ENCODE measurements around the gene SRSF4.

SRSF4 gene

GRCh38 chr1:29172415-29172939, 9.2 kb downstream of the SRSF4 start:
- Histone ChIP-seq H3K27me3 (ENCODE audit: insufficient read depth, low read length) (no peaks in the 10 kb centered on the region), H3K9ac (ENCODE audit: low read length) (no peak overlapping the region), H3K79me2 (ENCODE audit: insufficient read depth, low read length) (peaks cover 94% of the 10 kb centered on the region), H3F3A (ENCODE audit: insufficient read depth, low read length) (no peaks in the 10 kb centered on the region), H2AFZ (ENCODE audit: low read length) (no peak overlapping the region), H3K36me3 (ENCODE audit: insufficient read depth, low read length) (peaks cover 60% of the 10 kb centered on the region), H4K20me1 (ENCODE audit: insufficient read depth, low read length) (no peaks in the 10 kb centered on the region), H3K4me3 (ENCODE audit: low read depth, low read length, poor library complexity, severe bottlenecking) (no peak overlapping the region), H3K4me2 (ENCODE audit: low read length) (no peak overlapping the region), H3K9me3 (ENCODE audit: low read length) (no peaks in the 10 kb centered on the region), H3K9me2 (ENCODE audit: low read depth, low read length) (no peaks in the 10 kb centered on the region), H3K27ac (ENCODE audit: low read depth, low read length, poor library complexity, severe bottlenecking) (no peak overlapping the region), H3K4me1 (ENCODE audit: insufficient read depth, low read length, severe bottlenecking) (peaks cover 15% of the 10 kb centered on the region)
- no peak for TF ChIP-seq EZH2 (IDR thresholded peaks at IDR 0.05; ENCODE audit: borderline replicate concordance, low read length)
- TF ChIP-seq, protein P1, sequence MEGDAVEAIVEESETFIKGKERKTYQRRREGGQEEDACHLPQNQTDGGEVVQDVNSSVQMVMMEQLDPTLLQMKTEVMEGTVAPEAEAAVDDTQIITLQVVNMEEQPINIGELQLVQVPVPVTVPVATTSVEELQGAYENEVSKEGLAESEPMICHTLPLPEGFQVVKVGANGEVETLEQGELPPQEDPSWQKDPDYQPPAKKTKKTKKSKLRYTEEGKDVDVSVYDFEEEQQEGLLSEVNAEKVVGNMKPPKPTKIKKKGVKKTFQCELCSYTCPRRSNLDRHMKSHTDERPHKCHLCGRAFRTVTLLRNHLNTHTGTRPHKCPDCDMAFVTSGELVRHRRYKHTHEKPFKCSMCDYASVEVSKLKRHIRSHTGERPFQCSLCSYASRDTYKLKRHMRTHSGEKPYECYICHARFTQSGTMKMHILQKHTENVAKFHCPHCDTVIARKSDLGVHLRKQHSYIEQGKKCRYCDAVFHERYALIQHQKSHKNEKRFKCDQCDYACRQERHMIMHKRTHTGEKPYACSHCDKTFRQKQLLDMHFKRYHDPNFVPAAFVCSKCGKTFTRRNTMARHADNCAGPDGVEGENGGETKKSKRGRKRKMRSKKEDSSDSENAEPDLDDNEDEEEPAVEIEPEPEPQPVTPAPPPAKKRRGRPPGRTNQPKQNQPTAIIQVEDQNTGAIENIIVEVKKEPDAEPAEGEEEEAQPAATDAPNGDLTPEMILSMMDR (IDR thresholded peaks at IDR 0.05; ENCODE audit: low read length) = no peak

GRCh38 chr1:29171521-29171920, 10.2 kb downstream of the SRSF4 start:
- peaks cover 88% of the 10 kb centered on the region for H3K79me2 ChIP-seq (ENCODE audit: insufficient read depth, low read length)
- no peak overlapping the region for H3K27ac ChIP-seq (ENCODE audit: low read depth, low read length, poor library complexity, severe bottlenecking)

DNA sequence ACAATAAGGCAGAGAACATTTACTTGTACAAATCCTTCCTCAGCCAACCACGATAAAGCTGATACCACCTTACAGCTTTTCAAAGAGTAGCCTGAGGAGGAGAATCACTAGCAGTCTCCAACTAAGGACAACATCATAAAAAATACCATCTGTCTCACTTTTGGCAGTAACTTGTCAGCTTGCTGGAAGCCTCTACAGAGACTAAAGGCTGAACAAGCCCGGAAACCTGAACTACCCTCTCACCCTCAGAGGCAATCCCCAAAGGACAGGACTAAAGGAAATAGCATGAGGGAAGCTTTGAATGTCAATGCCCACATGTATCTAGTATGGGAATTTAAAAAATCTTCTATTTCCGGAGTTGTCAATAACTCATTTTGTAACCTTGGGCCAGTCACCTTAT, 10.6 kb downstream of the SRSF4 start:
- TF ChIP-seq, protein P1 (IDR thresholded peaks at IDR 0.05; ENCODE audit: low read length) = no peak
- no peak for TF ChIP-seq EZH2 (IDR thresholded peaks at IDR 0.05; ENCODE audit: borderline replicate concordance, low read length)
- H3K4me3 ChIP-seq (ENCODE audit: low read depth, low read length, poor library complexity, severe bottlenecking) = no peak overlapping the region
- H3F3A ChIP-seq (ENCODE audit: insufficient read depth, low read length) = no peaks in the 10 kb centered on the region
- H2AFZ ChIP-seq (ENCODE audit: low read length) = no peak overlapping the region
- H3K9ac ChIP-seq (ENCODE audit: low read length) = no peak overlapping the region
- H3K9me2 ChIP-seq (ENCODE audit: low read depth, low read length) = no peaks in the 10 kb centered on the region
- H3K4me2 ChIP-seq (ENCODE audit: low read length) = 0 out of 2 replicates have a peak overlapping the region, but pooled peaks have one; percentile 6
- H4K20me1 ChIP-seq (ENCODE audit: insufficient read depth, low read length) = no peaks in the 10 kb centered on the region
- H3K27me3 ChIP-seq (ENCODE audit: insufficient read depth, low read length) = no peaks in the 10 kb centered on the region
- peaks cover 61% of the 10 kb centered on the region for H3K36me3 ChIP-seq (ENCODE audit: insufficient read depth, low read length)
- peaks cover 15% of the 10 kb centered on the region for H3K4me1 ChIP-seq (ENCODE audit: insufficient read depth, low read length, severe bottlenecking)
- H3K27ac ChIP-seq (ENCODE audit: low read depth, low read length, poor library complexity, severe bottlenecking) = no peak overlapping the region
- H3K79me2 ChIP-seq (ENCODE audit: insufficient read depth, low read length) = peaks cover 88% of the 10 kb centered on the region
- H3K9me3 ChIP-seq (ENCODE audit: low read length) = no peaks in the 10 kb centered on the region

More at GRCh38 chr1:29171521-29171920, 10.2 kb downstream of the SRSF4 start:
- H3K4me2 ChIP-seq (ENCODE audit: low read length) = 0 out of 2 replicates have a peak overlapping the region, but pooled peaks have one; percentile 6
- TF ChIP-seq, protein P1 (IDR thresholded peaks at IDR 0.05; ENCODE audit: low read length) = no peak
- TF ChIP-seq EZH2 (IDR thresholded peaks at IDR 0.05; ENCODE audit: borderline replicate concordance, low read length) = no peak
- peaks cover 15% of the 10 kb centered on the region for H3K4me1 ChIP-seq (ENCODE audit: insufficient read depth, low read length, severe bottlenecking)
- H2AFZ ChIP-seq (ENCODE audit: low read length) = no peak overlapping the region
- H4K20me1 ChIP-seq (ENCODE audit: insufficient read depth, low read length) = no peaks in the 10 kb centered on the region
- H3K9me2 ChIP-seq (ENCODE audit: low read depth, low read length) = no peaks in the 10 kb centered on the region
- H3K27me3 ChIP-seq (ENCODE audit: insufficient read depth, low read length) = no peaks in the 10 kb centered on the region
- H3K9ac ChIP-seq (ENCODE audit: low read length) = no peak overlapping the region
- H3K9me3 ChIP-seq (ENCODE audit: low read length) = no peaks in the 10 kb centered on the region
- H3F3A ChIP-seq (ENCODE audit: insufficient read depth, low read length) = no peaks in the 10 kb centered on the region
- H3K36me3 ChIP-seq (ENCODE audit: insufficient read depth, low read length) = peaks cover 60% of the 10 kb centered on the region
- H3K4me3 ChIP-seq (ENCODE audit: low read depth, low read length, poor library complexity, severe bottlenecking) = no peak overlapping the region
